NCI-H1694 treated with DMSO at 0.1 percent for 48 hours (cell line): Measurements from ENCODE around the gene DDI1.

Source experiments
- DNase-seq: peaks from one replicate; lab custom pipeline; 2025; lab: John Stamatoyannopoulos, UW

The DDI1 gene

DNA sequence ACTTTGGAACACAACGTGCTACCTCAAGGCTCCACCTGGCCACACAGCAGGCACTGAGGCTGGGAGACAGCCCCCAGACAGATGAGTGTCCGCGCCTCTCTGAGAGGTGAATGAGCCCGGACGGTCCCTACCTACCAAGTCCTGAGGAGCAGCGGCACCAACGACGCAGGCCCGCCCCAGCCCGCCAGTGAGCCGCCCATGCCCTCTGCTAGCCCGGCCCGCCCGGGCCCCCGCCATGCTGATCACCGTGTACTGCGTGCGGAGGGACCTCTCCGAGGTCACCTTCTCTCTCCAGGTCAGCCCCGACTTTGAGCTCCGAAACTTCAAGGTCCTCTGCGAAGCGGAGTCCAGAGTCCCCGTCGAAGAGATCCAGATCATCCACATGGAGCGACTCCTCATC lies at the start of gene DDI1:
DDI1 (plus strand) TSS at position 53 of the 400 bp plus-strand sequence; CDS start at position 236, 183 bp downstream.
- no peak for DNase-seq

DNA sequence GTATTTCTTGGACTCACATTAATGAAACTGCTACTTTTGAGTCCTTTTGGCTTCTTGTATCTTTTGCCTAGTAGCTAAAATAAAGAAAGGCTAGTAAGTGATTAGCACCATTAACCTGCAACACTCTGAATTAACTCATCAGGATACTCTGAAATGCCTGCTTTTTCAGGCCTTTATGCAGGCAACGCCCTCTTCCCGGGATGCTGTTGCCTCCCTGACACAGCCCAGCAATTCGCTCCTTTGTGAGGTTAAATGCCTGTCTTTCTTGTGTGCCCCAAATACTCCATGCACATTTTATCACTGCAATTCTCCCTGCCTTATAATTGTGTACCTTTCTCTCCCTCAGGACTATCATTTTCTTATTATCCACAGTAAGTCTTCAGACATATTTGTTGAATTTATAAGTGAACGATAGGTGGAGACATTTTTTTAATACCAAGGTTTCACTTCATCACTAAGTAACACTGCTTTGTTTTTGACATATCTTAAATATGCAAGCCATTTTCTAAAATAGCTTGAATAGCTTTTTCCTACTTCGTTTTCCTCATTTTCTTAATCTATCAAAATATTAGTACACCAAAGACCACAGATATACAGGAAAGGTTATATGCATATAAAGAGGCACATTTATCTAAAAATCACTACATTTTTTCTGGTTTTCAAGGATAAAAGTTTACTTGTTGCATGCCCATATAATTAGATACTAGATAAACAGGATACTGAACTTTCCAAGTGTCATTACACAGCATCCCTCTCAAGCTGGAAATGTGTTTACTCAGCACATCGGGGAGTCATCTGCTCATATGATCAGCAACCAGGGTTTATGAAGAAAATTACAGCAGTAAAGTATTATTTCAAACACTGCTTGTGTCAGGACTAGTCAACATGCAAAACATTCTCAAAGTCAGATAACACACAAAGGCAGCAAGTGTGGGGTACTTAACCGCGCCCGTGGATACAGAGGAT lies 48.5 kb upstream of the DDI1 start:
- no peak for DNase-seq

DNA sequence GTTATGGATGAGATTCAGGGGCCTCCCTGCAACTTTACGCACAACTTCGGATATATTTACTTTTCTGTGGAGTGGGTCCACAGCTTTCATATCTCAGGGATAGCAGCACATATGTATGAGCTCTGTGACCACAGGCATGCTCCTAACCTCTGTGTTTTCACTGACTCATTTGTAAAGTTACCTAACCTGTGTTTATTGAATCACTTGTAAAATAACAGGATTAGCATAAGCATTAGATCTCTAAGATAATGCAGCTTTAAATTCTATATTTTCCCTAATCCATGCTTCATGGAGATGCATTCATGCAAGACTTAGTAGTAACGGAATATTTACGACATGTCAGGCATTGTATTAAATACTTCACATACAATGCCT lies 47.9 kb upstream of the DDI1 start:
- no peak for DNase-seq

DNA sequence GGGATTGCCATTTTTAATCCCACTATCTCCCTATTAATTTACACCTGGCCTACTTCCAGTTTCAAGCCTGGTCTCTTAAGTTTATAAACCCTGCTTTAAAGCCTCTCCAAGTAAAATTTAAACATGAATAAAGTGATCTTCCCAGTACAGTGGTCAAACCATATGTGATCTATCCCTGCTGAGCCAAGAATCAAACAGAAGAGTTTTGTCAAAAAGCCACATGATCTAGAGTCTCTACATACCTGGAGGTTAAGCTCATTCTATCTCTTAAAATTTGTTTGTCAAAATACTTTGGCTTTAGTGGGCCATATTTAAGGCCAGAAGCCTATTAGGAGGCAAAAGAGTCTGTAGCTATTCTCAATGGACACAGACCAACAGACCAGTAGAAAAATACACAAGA lies 42.9 kb upstream of the DDI1 start:
- no peak for DNase-seq

DNA sequence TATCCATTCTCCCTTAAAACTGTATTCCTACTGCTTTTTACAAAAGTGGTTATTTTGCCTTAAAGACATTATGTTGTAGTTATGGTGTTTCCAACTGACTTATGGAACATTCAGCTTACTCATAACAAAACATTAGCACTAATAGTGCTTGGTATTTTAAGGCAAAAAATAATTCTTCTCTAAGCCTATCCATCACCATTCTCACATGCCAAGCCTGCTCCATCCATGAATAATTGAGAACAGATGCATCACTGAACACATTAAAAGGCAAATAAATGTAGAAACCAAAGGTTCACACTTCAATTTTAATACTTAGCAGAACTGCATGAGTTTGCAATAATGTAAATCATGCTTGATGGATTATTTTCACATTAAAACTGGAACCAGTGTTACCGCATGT lies 42.3 kb upstream of the DDI1 start:
- no peak for DNase-seq

DNA sequence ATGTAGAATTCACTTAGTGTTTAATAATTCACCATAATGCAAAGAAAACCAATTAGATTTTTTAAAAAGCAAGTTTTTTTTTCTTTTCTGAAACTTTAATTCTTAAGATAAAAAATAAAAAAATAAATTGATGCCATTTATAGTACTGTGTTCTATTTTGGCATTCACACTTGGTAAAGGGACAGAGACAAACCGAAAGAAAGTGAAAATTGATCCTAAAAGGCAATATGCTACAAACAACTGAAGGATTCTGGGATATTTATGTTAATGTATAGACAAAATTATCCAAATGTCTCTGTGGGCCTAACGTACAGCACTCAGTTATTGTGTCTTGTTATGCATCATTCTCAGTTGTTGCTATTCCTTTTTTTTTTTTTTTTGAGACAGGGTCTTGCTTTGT lies 41.9 kb upstream of the DDI1 start:
- no peak for DNase-seq

DNA sequence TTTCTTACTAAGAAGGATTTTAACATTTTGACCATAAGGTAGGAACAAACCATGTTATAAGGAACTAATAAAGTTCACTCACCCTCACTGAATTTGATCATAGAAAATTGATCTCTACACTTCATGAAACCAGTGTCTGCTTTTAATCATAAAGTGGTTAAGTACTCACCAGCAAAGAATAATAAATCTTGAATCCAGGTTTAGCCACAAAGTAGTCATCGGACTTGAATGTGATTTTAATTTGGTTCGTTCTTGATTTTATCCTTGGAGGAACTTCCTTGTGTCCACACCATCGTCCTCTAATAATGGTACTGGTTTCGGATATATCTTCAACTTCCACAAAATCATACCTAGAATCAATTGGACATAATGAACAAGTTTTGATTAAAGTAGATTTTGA lies 40.5 kb upstream of the DDI1 start:
- DNase-seq: no peak

DNA sequence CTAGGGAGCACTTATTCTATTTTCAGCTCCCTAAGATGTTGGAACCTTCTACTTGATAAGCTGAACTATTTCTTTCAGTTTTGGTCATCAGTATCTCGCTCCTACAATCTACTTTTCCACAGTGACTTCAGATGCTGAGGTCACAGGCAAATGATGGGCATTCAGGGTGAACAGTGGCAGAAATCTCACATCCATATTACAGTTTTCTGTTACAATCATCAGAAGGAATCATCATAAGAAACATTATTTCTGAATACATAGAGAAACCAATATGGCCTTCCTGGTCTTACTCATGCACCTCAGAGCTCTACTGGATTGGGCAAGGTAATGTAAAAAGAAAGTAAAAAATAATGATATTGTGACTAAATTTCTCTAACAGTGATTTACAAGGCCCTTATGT lies 39.4 kb upstream of the DDI1 start:
- no peak for DNase-seq

DNA sequence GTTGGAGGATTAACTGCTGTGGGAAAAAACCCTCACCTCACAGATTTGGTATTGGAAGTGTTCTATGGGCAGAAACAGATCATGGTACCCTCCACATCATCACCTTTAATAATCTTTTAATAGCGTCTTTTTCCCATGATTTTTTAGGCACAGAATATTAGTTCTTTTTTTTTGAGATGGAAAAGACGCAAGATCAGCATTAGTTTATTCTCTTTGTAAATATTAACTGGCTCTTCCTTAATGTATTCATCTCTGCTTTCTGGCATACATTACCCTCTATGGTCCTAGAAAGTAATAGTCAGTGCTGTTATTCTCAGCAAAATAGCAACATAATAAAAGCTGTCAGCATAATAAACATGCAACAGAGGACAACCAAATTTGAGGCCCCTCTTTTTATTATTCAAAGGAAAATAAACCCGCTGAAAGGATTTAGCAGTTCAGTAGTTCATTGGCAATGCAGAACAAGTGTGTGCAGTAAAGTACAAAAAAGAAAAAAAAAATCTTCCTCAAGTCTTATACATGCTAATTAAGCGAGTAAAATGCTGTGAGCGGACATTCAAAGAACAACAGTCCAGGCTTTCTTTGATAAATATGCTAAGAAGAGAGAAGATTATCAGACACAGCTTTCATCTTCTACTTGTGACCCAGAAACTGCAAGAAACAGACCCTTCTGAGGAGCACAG lies 37.5 kb upstream of the DDI1 start:
- DNase-seq: no peak

DNA sequence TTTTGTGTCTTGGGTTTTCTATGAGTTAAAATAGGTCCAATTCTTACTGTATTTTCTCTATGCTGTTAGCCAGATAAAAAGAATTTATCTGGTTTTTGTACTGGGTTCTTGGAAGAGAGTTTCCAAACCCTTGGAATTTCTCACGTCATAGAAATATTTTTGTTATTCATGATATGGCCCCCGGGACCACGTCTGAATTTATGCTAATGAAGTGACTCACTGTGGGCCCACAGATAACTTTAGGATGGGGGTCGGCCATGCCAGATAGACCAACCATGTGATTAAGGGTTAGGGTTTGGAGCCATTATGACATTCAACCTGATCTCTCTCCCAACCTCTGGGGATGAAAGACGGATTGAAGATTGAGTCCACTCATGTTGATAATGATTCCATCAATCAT lies 35.6 kb upstream of the DDI1 start:
- no peak for DNase-seq

DNA sequence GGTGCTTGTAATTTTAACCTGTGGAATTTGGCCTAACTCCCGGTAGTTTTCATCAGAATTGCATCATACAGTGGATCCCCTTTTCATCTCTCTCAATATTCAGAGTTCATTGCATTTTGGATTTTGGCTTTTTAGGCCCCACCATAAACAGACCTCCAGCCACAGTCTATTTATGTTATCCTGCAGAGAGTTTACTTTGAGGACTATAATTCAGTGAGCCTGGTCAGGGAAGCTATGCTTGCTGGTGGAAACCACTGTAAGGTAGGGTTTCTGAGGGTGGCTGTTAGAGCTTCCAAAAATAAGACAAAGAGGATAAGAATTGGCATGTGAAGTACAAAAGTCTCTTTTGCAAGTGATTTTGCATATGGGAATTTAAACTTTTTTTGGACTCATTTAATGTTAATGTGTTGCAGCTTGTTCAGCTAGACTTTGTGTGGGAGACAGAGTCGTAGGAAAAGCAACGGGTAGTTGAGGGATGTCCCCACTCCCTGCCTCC lies 34.8 kb upstream of the DDI1 start:
- no peak for DNase-seq

DNA sequence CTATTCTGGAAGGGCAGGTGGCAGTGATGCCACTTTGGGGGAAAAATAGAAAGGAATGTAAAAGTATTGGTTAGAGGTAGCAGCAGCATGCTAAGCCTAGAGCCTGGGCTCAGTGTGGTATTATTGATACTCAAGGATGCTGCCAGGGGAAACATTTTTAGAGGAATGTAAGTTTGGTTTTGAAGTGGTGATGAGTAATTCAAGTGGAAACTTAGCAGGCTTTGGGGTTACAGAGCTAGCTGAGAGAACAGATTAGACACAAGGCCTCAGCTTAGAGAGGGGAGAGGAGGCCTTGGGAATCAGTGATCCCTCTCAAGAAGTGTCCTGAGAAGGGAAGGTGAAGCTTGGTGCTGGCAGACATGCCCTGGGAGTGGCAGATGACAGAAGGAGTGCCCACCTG lies 32.9 kb upstream of the DDI1 start:
- no peak for DNase-seq

DNA sequence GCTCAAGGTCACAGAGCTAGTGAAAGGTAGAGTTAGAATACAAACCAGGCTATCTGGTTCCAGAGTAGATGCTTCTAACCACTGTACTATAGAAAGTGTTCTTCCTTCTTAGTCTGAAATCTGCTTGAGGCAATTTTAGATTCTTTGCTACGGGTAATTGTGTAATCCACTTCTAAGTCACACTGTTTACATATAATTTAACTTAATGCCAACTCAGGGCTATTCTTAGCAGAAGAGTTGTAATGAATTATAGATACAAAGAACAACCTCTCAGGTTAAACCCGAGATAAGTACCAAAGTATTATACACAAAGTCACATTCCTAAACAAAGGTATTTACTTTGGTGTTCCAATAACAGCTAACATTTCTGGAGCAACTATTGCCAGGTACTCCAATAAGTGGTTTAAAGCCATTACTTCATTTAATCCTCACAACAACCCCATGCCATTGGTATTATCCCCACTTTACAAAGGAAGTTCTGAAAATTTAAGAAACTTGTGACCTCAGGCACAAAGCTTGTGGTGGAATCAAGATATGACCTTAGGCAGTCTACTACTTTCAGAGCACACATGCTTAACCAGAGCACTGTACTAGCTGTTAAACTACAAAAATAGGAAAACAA lies 31.1 kb upstream of the DDI1 start:
- DNase-seq: no peak

DNA sequence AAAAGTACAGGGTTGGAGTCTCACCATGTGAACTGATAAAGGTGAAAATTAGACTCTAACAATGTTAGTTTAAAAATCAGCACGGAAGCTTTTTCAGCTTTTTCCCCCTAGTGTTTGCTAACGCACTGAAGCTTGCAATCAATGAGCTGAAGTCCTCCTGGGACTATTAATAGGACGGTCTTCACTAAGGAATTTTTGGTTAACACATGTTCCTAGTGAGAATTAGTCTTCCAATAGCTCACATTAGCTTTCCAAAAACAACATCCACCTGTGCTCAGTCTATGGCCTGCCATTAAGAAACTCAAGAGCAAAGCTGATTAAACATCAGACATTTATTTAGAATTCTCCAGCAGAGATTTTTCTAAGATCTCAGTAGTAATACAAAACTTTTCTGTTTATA lies 26.7 kb upstream of the DDI1 start:
- DNase-seq: no peak

DNA sequence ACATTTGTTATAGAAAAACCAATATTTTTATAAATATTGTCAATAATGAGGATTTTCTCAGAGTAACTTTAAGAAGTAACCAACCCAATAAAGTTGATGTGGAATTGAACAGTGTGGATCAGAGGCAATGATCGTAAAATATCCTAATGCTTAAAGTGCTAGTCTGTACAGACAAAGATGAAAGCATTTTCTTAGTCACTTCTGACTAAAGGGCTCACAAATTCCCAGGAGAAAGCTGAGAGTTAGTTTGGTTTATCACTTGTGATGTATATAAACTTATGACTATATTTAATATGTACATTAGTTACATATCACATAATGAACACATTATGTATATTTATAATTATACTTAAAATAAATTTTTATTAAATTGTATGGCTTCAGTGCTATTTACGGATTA lies 25.4 kb upstream of the DDI1 start:
- no peak for DNase-seq

DNA sequence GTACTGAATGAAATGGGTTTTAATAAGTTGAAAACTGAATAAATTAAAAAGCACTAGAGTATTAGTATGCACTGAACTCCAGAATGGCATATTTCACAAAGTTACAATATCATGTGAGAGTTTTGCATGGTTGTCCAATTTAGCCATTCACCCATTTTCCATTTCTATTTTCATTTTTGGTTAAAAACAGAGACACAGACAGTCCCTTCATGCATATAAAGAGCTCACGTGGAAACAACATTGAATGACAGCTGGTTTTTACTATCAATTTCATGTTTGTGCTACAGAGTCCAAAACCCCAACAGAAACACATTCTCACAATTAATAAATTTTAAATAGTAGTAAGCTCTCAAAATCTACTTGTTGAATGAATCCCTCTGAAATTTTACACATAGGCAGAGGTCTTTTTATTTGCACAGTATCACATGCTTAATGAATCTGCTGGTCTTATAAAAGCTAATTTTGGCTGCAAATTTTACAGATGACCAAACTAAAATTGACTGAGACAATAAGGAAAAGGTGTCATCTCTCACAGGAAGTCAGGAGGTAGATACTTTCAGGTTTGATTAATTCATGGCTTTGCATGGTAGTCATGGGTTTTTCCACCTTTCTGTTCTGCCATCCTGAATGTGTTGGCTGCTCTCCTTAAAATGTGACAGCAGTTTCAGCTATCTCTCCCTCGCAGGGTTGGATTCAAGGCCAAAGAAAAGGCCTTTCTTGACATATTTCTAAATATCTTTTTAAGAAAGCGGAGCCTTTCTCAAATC lies 20.6 kb upstream of the DDI1 start:
- no peak for DNase-seq

DNA sequence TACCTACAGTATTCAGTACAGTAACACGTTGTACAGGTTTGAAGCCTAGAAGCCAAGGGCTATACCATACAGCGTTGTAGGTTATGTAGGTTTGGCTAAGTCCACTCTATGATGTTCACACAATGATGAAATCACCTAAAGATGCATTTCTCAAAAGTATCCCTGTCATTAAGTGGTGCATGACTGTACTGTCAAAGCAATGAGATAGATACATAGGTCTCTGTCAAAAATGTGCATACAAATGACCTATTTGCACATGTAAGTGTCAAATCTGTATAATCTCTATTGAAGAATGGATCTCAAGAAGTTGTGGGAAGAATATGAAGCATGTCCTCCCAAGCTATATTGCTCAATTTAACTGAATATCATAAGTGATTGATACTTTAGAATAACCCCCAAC lies 11.9 kb upstream of the DDI1 start:
- DNase-seq: no peak

DNA sequence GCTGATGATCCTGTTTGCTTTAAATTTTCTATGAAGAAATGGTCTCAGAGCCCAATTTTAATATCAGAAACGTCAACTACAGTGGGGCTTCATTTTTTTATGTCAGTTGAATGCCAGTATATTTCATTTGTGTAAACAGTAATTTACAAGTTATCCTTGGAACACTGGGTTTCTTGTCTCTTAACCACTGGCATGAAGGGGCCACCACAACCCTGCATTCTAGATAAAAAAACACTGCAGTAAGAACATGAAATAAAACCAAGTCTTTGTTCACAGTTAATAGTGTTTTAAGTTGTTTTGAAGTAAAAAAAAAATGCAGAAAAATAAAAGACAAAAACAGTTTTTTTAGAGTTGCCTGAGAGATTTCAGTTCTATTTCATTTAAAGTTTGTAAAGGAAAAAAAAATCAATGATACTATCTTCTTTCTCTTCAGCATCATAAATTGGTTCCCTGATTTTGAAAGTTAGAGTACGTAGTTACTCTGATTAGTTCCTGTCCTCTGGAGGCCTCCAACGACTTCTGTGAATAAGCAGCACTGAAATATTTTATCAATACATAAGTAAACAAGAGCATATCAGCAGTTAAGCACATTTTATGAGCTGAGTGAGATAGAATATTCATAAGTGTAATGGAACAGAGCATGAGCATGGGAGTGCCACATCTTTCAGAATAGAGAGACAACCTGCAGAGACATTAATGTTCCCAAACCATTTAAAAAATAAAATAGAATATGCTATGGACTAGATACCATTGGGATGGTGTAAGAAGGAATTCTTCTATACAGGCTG lies 7.8 kb upstream of the DDI1 start:
- no peak for DNase-seq

DNA sequence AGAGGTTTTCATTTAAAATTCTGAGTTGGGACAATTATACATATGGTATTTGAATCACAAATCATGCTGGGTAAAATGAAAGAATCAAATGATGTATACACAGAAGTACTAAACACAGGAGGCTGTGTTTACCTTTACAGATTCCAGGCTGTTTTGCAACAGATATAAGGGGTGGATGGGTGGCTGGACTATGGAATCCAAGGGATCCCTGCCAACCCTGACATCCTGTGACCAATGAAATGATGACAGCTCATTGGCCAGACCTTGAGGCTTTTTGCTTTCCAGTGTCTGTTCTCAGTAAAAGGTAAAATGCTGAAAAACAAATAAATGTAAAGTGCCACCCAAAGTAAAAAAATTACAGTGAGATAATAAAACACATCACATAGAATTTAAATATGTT lies 3.3 kb upstream of the DDI1 start:
- no peak for DNase-seq

DNA sequence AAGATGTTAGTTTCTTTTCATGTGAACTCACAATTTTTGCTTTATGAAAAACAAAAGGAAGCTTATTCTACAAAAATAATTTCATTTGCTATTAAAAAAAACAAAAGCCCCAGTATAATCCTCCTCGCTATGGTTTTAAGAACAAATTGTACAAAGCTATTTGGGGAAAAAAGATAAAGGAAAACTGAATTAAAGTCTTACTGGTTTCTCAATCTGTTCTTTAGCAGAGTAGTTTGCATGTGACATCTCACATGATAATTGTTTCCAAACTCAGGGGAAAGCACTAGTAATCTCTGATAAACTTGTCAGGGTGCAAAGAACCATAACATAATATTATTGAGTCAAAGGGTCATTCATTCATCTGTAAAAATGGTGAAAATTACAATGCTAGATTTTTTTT lies 2.9 kb upstream of the DDI1 start:
- no peak for DNase-seq

DNA sequence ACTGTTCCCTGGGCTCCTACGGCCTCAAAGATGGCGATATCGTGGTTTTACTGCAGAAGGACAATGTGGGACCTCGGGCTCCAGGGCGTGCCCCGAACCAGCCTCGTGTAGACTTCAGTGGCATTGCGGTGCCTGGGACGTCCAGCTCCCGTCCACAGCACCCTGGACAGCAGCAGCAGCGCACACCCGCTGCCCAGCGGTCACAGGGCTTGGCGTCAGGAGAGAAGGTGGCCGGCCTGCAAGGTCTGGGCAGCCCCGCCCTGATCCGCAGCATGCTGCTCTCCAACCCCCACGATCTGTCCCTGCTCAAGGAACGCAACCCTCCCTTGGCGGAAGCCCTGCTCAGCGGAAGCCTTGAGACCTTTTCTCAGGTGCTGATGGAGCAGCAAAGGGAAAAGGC lies 555 bp downstream of the DDI1 start:
- DNase-seq: no peak
